Adrenal gland (tissue), 5 donors: ENCODE measurements around the gene ABRACL.

ENCODE experiments used
- CTCF ChIP-seq, 6 experiments: fragments of 450-650 bp in 4 of 6; fragments of 200-600 bp in 2 of 6; sonication (generic) in 1 of 6; IDR thresholded peaks; 1 replicate in 5 of 6; 2 replicates in 1 of 6; pipeline versions ENCODE4 v1.5.1 to v1.8.0; 2016 to 2021; ENCODE audit warnings: antibody characterized with exemption in 6 of 6, mild to moderate bottlenecking in 2 of 6, moderate library complexity in 1 of 6
- POLR2A ChIP-seq, 2 donors: fragments of 450-650 bp; IDR thresholded peaks; one replicate each; pipeline ENCODE4 v1.6.1; 2017; ENCODE audit warnings: antibody characterized with exemption in 2 of 2, mild to moderate bottlenecking in 2 of 2, moderate library complexity in 1 of 2
- donor health status: DM: no; HTN: no; CAD: no.

DNA sequence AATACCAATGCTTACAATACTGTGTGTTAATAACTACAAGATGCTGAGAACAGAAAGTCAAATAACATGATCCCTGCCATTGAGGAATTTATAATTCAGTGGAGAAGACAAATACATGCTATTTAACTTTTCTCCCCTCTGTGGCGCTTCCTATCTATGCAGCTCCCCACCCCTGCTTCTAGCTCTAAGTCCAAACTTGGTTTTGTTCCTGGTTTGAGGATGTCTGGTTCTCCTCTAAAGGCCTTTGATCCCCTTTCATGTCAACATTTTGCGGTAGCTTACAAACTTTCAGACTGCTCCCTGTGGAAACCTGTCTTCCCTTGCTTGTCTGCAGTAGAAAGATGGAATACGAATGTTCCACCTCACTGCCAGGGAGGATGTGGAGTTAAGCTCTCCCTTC is 22.1 kb upstream of the ABRACL start:
- TF ChIP-seq CTCF (IDR thresholded peaks at IDR 0.05), result no peak
- TF ChIP-seq POLR2A (IDR thresholded peaks at IDR 0.05), result no peak
